ENCODE measurements around the gene CELA2B.
A peak's percentile ranks its signal among the peaks of the same experiment; 100 is the strongest.
"Not testable (repeated sequence)": the region's sequence is repeated elsewhere in the genome, so short reads cannot be mapped to it uniquely, and the experiment has no call there.

CELA2B gene

GRCh38 chr1:15469361-15469760, 6.5 kb upstream of the CELA2B start:
- DNase-seq = no peak

- peak; percentile 57 for DNase-seq
These were observed 6.0 kb upstream of the CELA2B start for GRCh38 chr1:15469821-15470448.

GRCh38 chr1:15471067-15471466, 4.8 kb upstream of the CELA2B start:
- not testable (repeated sequence) for DNase-seq

- DNase-seq = not testable (repeated sequence)
These were observed 4.2 kb upstream of the CELA2B start for GRCh38 chr1:15471723-15472122.

- DNase-seq = no peak
These were observed 3.3 kb upstream of the CELA2B start for GRCh38 chr1:15472587-15472986.

- DNase-seq = no peak
These were observed 1.0 kb downstream of the CELA2B start for GRCh38 chr1:15476927-15477326.

GRCh38 chr1:15477646-15478212, 1.8 kb downstream of the CELA2B start:
- no peak for DNase-seq

GRCh38 chr1:15479654-15480347, 3.9 kb downstream of the CELA2B start:
- DNase-seq = no peak

GRCh38 chr1:15482455-15482854, 6.6 kb downstream of the CELA2B start:
- not testable (repeated sequence) for DNase-seq

GRCh38 chr1:15482983-15483543, 7.2 kb downstream of the CELA2B start:
- not testable (repeated sequence) for DNase-seq

GRCh38 chr1:15483971-15484370, 8.1 kb downstream of the CELA2B start:
- no peak for DNase-seq

GRCh38 chr1:15484443-15484842, 8.5 kb downstream of the CELA2B start:
- not testable (repeated sequence) for DNase-seq

GRCh38 chr1:15485636-15486035, 9.7 kb downstream of the CELA2B start:
- no peak for DNase-seq

GRCh38 chr1:15486844-15487610, 11.1 kb downstream of the CELA2B start:
- DNase-seq = not testable (repeated sequence)

- DNase-seq = no peak
These were observed 12.5 kb downstream of the CELA2B start for GRCh38 chr1:15488371-15488770.

- peak; percentile 75 for DNase-seq
These were observed 13.3 kb downstream of the CELA2B start for GRCh38 chr1:15489052-15489736.

- not testable (repeated sequence) for DNase-seq
These were observed 15.1 kb downstream of the CELA2B start for GRCh38 chr1:15491010-15491409.

- DNase-seq = no peak
These were observed 16.7 kb downstream of the CELA2B start for GRCh38 chr1:15492596-15492995.

GRCh38 chr1:15493869-15494390, 18.0 kb downstream of the CELA2B start:
- no peak for DNase-seq

- DNase-seq = peak; percentile 68
These were observed 24.6 kb downstream of the CELA2B start for GRCh38 chr1:15500184-15501178.

All from eye (tissue), 1 donor.